GM18505 (cell line): ENCODE results near the gene CHPF2.

Experiments
- ATAC-seq: cut with Tn5 transposase; IDR thresholded peaks from one replicate; pipeline ENCODE4 v1.9.1; 2021; ENCODE audit not compliant: unreplicated experiment
- POLR2A ChIP-seq: IDR thresholded peaks from 4 replicates; pipeline ENCODE4 v1.6.1; 2011; ENCODE audit warnings: borderline replicate concordance; ENCODE audit not compliant: insufficient read depth, insufficient read length; ENCODE audit errors: extremely low read depth

The CHPF2 gene

DNA sequence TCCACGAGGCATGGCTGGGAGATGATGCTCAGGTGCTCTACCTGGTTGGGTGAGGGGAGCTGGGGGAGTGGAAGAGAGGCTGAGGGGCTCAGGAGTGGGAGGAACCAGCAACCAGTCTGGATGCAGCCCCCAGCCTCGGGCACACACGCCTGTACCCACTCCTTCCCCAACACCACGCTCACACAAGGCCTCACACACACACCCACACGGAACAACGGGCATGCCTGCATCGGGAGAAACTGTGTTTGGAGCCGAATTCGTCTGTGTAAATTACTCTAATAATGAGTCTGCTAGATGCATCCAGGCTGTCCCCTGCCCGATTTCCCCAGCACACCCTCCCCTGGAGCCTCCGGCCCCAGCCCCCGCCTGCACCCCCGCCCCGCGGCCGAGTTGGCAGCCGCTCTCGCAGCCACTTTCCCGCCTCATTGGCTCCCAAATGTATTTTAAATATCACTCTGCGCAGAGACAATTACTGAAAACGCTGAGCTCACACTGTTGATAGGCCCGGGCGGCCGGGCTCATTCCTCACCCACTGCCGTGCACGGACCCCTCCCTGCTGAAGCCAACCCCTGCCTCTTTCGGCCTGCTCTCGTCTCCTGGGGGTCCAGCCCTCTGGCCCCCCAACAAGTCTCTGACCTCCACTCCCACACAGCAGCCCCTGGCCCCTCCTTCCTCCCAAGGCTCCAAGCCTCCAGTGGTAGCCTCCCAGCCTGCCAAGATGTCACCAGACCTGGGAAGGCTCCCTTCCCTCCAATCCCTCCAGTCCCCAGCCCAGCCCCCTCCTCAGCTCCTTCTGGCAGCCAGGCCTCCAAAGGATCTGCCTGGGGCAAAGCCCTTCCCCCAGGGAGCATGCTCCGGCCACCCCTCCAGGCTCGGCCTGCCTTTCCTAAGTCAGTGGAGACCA is 33.1 kb upstream of the CHPF2 start:
- ATAC-seq, result no peak
- no peak for TF ChIP-seq POLR2A

DNA sequence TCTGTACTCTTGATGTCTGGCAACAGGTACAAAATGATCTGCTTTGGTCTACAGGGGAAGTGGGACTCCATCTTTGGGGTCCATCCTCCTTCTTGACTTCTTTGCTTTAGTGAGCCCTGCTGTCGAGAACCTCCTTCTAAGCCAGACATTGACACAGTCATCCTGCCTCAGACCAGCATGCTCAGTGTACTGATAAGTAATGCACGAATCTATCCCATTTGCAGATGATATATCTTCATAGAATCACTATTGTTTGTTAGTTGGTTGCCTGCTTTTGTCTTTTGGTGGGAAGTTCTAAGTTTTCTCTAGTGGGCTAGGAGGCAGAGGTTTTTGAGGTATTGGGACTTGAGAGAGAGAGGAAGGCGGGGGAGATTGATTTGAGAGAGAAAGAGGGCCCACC is 30.9 kb upstream of the CHPF2 start:
- no peak for TF ChIP-seq POLR2A
- no peak for ATAC-seq

DNA sequence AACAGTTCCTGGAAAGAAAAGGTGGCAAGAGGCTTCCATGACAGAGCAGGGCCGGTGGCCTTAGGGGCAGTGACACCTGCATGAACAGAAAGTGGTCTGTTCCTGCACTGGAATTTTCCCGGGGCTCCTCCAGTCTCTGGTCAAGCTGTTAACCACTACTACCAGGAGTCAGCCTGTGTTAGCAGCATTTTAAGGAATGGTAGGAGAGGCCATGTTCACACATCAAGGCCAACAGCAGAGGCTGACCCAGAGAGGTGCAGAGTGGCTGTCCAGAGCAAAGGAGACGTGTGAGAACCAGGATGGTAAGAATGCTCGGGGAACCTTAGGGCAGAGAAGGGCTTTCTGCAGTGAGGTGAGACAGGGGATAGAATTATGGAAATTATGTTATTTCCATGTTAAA is 30.5 kb upstream of the CHPF2 start:
- no peak for ATAC-seq
- no peak for TF ChIP-seq POLR2A

GRCh38 chr7:151202836-151203235 is 29.4 kb upstream of the CHPF2 start:
- no peak for TF ChIP-seq POLR2A
- ATAC-seq, result no peak

- no peak for TF ChIP-seq POLR2A
- no peak for ATAC-seq
Measured at GRCh38 chr7:151204383-151205032, 27.8 kb upstream of the CHPF2 start.

DNA sequence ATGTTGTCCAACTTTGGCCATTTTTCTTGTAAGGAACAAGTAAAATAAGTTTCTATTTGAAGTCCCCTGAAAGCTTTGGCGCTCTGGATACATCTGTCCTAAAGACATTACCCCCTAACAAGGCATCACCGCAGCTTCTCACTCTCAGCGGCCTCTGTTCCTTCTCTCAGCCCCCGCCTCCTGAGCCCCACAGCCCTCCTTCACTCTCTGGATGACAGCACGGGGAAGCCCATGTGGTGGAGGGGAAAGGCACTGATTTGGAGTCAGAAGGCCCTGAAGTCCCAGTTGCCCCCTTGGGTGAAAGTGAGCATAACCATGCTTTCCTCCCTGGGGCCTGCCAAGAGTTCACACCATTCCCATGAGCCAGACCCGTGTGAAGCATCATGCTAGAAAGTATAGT is 26.6 kb upstream of the CHPF2 start:
- no peak for ATAC-seq
- no peak for TF ChIP-seq POLR2A

DNA sequence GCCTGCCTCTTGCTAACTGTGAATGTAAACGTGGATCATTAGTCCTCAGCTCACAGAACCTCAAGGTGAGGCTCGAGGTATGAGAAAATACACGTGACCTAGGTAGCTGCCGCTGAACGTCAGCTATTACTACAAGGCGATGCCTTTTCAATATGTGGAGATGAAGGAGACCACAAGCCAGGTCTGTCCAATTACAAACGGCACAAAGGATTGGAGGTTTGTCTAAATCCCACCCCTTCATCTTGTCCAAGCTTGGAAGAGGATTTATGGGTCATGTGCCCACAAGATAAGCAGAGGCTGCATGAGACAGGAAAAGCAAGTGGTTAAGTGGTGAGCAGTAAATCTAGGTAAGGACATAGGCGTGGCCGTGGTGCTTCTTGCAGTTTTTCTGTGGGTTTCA is 25.4 kb upstream of the CHPF2 start:
- ATAC-seq, result no peak
- no peak for TF ChIP-seq POLR2A

- ATAC-seq, result no peak
- TF ChIP-seq POLR2A, result no peak
Measured at GRCh38 chr7:151207315-151207714, 25.0 kb upstream of the CHPF2 start.

DNA sequence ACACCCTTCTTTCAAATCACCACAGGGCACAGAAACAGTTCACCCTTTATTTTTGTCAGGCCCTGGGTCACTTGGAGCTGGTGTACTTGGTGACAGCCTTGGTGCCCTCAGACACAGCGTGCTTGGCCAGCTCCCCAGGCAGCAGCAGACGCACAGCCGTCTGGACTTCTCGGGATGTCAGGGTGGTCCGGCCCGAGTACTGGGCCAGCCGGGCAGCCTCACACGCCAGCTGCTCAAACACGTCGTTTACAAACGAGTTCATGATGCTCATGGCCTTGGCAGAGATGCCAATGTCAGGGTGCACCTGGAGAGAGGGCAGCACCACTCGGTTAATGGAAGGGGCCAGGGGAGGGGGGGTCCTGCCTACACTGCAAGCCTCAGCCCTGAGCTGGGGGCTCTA is 24.5 kb upstream of the CHPF2 start:
- ATAC-seq, result no peak
- no peak for TF ChIP-seq POLR2A

- TF ChIP-seq POLR2A, result no peak
- no peak for ATAC-seq
Measured at GRCh38 chr7:151208253-151208862, 23.9 kb upstream of the CHPF2 start.

DNA sequence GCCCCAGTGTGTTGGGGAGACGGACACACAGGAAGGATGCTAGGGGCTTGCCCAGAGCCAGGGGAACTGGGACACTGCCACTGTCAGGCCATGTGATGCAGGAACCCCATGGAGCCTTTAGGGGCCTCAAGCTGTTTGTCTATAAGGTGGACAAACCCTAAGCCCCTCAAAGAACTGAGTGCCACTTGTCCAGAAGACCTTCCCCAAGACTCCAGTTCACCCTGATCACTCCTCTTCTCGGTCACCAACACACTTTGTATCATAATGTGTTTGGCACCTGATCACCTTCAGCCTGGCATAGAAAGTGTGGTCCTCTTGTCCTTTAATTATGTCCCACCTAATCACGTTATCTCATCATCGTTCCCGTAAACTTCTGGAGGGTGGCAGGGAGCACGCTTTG is 22.7 kb upstream of the CHPF2 start:
- no peak for ATAC-seq
- TF ChIP-seq POLR2A, result no peak

- ATAC-seq, result no peak
Measured at GRCh38 chr7:151210087-151210854, 22.0 kb upstream of the CHPF2 start, which contains the start of gene H2BK1. H2BK1 (minus strand) TSS chr7:151210488; CDS start chr7:151210318, 170 bp downstream.

More at GRCh38 chr7:151210087-151210854, 22.0 kb upstream of the CHPF2 start, which contains the start of gene H2BK1:
- TF ChIP-seq POLR2A, result no peak
